HPDE6-E6E7 (cell line): ENCODE results near the gene FOXK1.
"Not testable (repeated sequence)": the region's sequence is repeated elsewhere in the genome, so short reads cannot be mapped to it uniquely, and the experiment has no call there.

Experiments
- DNase-seq: peaks from one replicate; pipeline ENCODE4 v3.0.0; 2011; ENCODE audit warnings: missing footprints; ENCODE audit errors: extremely low spot score

Gene FOXK1

GRCh38 chr7:4667776-4668509 lies 14.2 kb upstream of the FOXK1 start:
- DNase-seq: no peak

GRCh38 chr7:4668510-4668847 lies 13.6 kb upstream of the FOXK1 start:
- no peak for DNase-seq

- no peak for DNase-seq
These were observed 11.3 kb upstream of the FOXK1 start for GRCh38 chr7:4670791-4671190.

- DNase-seq: no peak
These were observed 6.2 kb upstream of the FOXK1 start for GRCh38 chr7:4675771-4676367.

- DNase-seq: not testable (repeated sequence)
These were observed 4.6 kb upstream of the FOXK1 start for GRCh38 chr7:4677518-4677917.

- DNase-seq: no peak
These were observed 760 bp upstream of the FOXK1 start for GRCh38 chr7:4681218-4681851.

- DNase-seq: no peak
These were observed 537 bp downstream of the FOXK1 start for GRCh38 chr7:4682621-4683042.

GRCh38 chr7:4683043-4683883 lies 1.2 kb downstream of the FOXK1 start:
- DNase-seq: no peak

- DNase-seq: peak; percentile 60
These were observed 1.9 kb downstream of the FOXK1 start for GRCh38 chr7:4683884-4684565.

- DNase-seq: no peak
These were observed 2.8 kb downstream of the FOXK1 start for GRCh38 chr7:4684846-4685245.

- not testable (repeated sequence) for DNase-seq
These were observed 3.6 kb downstream of the FOXK1 start for GRCh38 chr7:4685676-4686075.

- DNase-seq: no peak
These were observed 5.9 kb downstream of the FOXK1 start for GRCh38 chr7:4687956-4688355.

- no peak for DNase-seq
These were observed 7.1 kb downstream of the FOXK1 start for GRCh38 chr7:4689151-4689550.

GRCh38 chr7:4689668-4690067 lies 7.6 kb downstream of the FOXK1 start:
- no peak for DNase-seq

GRCh38 chr7:4690953-4691856 lies 9.1 kb downstream of the FOXK1 start:
- no peak for DNase-seq

GRCh38 chr7:4692055-4692454 lies 10.0 kb downstream of the FOXK1 start:
- no peak for DNase-seq

GRCh38 chr7:4692622-4693021 lies 10.5 kb downstream of the FOXK1 start:
- DNase-seq: not testable (repeated sequence)

- DNase-seq: no peak
These were observed 11.1 kb downstream of the FOXK1 start for GRCh38 chr7:4693152-4693551.

- DNase-seq: no peak
These were observed 11.7 kb downstream of the FOXK1 start for GRCh38 chr7:4693749-4694148.

GRCh38 chr7:4694305-4694704 lies 12.2 kb downstream of the FOXK1 start:
- no peak for DNase-seq
